ENCODE results near the gene MXRA8.

The MXRA8 gene

GRCh38 chr1:1348420-1349255, 9.7 kb downstream of the MXRA8 start:
- peak in 1 of 2 experiments; percentile 48 for DNase-seq

GRCh38 chr1:1347663-1348419, 10.5 kb downstream of the MXRA8 start:
- peak in 1 of 2 experiments; percentile 71 for DNase-seq

- DNase-seq: no peak
These were observed 11.2 kb downstream of the MXRA8 start for GRCh38 chr1:1347026-1347595.

GRCh38 chr1:1346501-1346890, 11.9 kb downstream of the MXRA8 start:
- DNase-seq: no peak

GRCh38 chr1:1345860-1346500, 12.4 kb downstream of the MXRA8 start:
- DNase-seq: no peak

- DNase-seq: no peak
These were observed 13.0 kb downstream of the MXRA8 start for GRCh38 chr1:1345384-1345783.

- peak in 1 of 2 experiments; percentile 46 for DNase-seq
These were observed 13.5 kb downstream of the MXRA8 start for GRCh38 chr1:1344655-1345361.

- DNase-seq: no peak
These were observed 14.4 kb downstream of the MXRA8 start for GRCh38 chr1:1343811-1344421.

- DNase-seq: no peak
These were observed 15.7 kb downstream of the MXRA8 start for GRCh38 chr1:1342584-1343115.

- no peak for DNase-seq
These were observed 16.2 kb downstream of the MXRA8 start for GRCh38 chr1:1342061-1342562.

GRCh38 chr1:1341549-1342021, 16.8 kb downstream of the MXRA8 start:
- DNase-seq: no peak

- DNase-seq: no peak
These were observed 17.4 kb downstream of the MXRA8 start for GRCh38 chr1:1340791-1341548.

- DNase-seq: no peak
These were observed 18.2 kb downstream of the MXRA8 start for GRCh38 chr1:1340185-1340584.

- DNase-seq: no peak
These were observed 20.1 kb downstream of the MXRA8 start for GRCh38 chr1:1338278-1338677.

- peak in 1 of 2 experiments; percentile 59 for DNase-seq
These were observed 20.6 kb downstream of the MXRA8 start for GRCh38 chr1:1337793-1338147.

GRCh38 chr1:1336931-1337792, 21.2 kb downstream of the MXRA8 start:
- no peak for DNase-seq

- DNase-seq: no peak
These were observed 21.9 kb downstream of the MXRA8 start for GRCh38 chr1:1336446-1336845.

- no peak for DNase-seq
These were observed 22.5 kb downstream of the MXRA8 start for GRCh38 chr1:1335792-1336248.

GRCh38 chr1:1335283-1335682, 23.1 kb downstream of the MXRA8 start:
- DNase-seq: no peak

- no peak for DNase-seq
These were observed 23.5 kb downstream of the MXRA8 start for GRCh38 chr1:1334835-1335234.

Measured in NCI-H526 (cell line).